Esophagus muscularis mucosa (tissue), 3 donors: Measurements from ENCODE around the gene ADAMTS3.

ENCODE experiments used
- CTCF ChIP-seq, 3 experiments: fragments of 200-600 bp in 2 of 3; fragments of 450-650 bp in 1 of 3; sonication (generic) in 2 of 3; IDR thresholded peaks; one replicate each; pipeline ENCODE4 v1.5.1; 2017 to 2019; ENCODE audit warnings: antibody characterized with exemption in 3 of 3, mild to moderate bottlenecking in 2 of 3, moderate library complexity in 1 of 3
- POLR2AphosphoS5 ChIP-seq, 2 donors: sonication (generic); formaldehyde crosslinking; IDR thresholded peaks; one replicate each; pipeline ENCODE4 v1.6.1; 2017; ENCODE audit warnings: antibody characterized with exemption in 2 of 2

DNA sequence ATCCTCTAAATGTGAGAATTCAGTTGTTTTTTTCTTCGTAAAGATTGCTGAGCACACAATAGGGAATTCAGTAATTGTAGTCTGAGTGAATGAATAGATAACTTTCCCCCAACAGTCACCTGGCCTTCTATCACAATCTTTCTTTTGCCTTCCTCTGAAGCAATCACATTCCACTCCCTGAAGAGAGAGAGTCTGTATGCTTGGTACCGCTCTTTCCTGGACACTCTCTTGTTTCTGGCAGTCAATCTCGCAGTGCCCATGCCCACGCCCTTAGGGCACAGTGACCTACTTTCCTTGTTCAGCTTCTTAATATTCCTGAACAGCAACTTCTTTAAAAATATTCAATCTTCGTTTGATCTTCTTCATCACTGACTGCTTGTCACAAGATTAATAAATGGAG lies 255.9 kb downstream of the ADAMTS3 start:
- TF ChIP-seq CTCF (IDR thresholded peaks at IDR 0.05) (no peak), POLR2AphosphoS5 (IDR thresholded peaks at IDR 0.05) (no peak)
